Body of pancreas (tissue), 4 donors: ENCODE measurements around the gene CCDC3. TPM values are rescaled to one million over a fixed set of nuclear protein-coding genes. Genes with fewer than 3 reads are reported as not detected.

ENCODE experiments used
- ATAC-seq: fragments of 150-250 bp; one replicate; pipeline ENCODE4 v1.9.1; 2016
- DNase-seq, 4 donors: peaks; one replicate each; pipeline ENCODE4 v3.0.0-alpha.2; 2019
- H3K27ac ChIP-seq, 4 donors: fragments of 200-600 bp; sonication (generic); 1 replicate in 3 of 4; 2 replicates in 1 of 4; pipeline versions ENCODE4 v1.5.1 to v1.6.1; 2016 to 2019; ENCODE audit warnings: mild to moderate bottlenecking in 1 of 4, mixed read lengths in 1 of 4, moderate library complexity in 1 of 4
- H3K27me3 ChIP-seq, 2 donors: fragments of 200-600 bp; sonication (generic); one replicate each; pipeline ENCODE4 v1.6.0; 2016; ENCODE audit warnings: mild to moderate bottlenecking in 1 of 2
- H3K36me3 ChIP-seq, 2 donors: fragments of 200-600 bp; sonication (generic); replicated peaks in 1 of 2; 2 replicates each; pipeline ENCODE4 v1.5.1; 2016; ENCODE audit warnings: low read depth in 2 of 2; ENCODE audit not compliant: insufficient read depth in 1 of 2
- H3K4me1 ChIP-seq: fragments of 200-600 bp; sonication (generic); one replicate; pipeline ENCODE4 v1.6.0; 2016
- H3K4me3 ChIP-seq, 2 donors: fragments of 200-600 bp; sonication (generic); 1 replicate in 1 of 2; 2 replicates in 1 of 2; pipeline ENCODE4 v1.5.1; 2016 to 2019
- H3K9me3 ChIP-seq, 3 donors: fragments of 200-600 bp; sonication (generic); 1 replicate in 2 of 3; 2 replicates in 1 of 3; pipeline ENCODE4 v1.5.1; 2016
- CTCF ChIP-seq, 7 experiments: fragments of 450-650 bp in 4 of 7; fragments of 200-600 bp in 3 of 7; sonication (generic) in 3 of 7; IDR thresholded peaks; one replicate each; pipeline ENCODE4 v1.5.1; 2016 to 2019; ENCODE audit warnings: antibody characterized with exemption in 7 of 7
- POLR2A ChIP-seq, 3 donors: fragments of 450-650 bp; IDR thresholded peaks; one replicate each; pipeline ENCODE4 v1.6.1; 2016; ENCODE audit warnings: antibody characterized with exemption in 3 of 3, mild to moderate bottlenecking in 2 of 3
- WGBS, 2 donors: methylation state at CpG; one replicate each; pipeline ENCODE4 v1.1.5; 2017; 5-methylcytosine and 5-hydroxymethylcytosine counted together
- intact Hi-C: fragments of 100-400 bp; cut with DNase I; formaldehyde crosslinking; loops from one replicate; pipeline ENCODE4 v1.15.1; 2023
- total RNA-seq, 2 donors: library from RNA; depleted of rRNA; stranded (reverse); fragments of >200 nt; gene quantifications; one replicate each; pipeline ENCODE4 v1.1.0, GENCODE V29; 2016

The CCDC3 gene
- total RNA-seq, 2 donors from 2014 or later, result 2.1 to 17.1 TPM

- DNase-seq, result no peak
- 76 to 78% methylated on average over 4 of the region's 4 CpGs for WGBS, 2 donors
- no peak for ATAC-seq
- Histone ChIP-seq H3K4me3 (no peak overlapping the region), H3K27ac (no peak overlapping the region), H3K27me3 (no peaks in the 10 kb centered on the region), H3K9me3 (no peaks in the 10 kb centered on the region), H3K4me1 (no peaks in the 10 kb centered on the region), H3K36me3 (no peaks in the 10 kb centered on the region)
- intact Hi-C loops, result no loop called here
- TF ChIP-seq CTCF (IDR thresholded peaks at IDR 0.05) (no peak), POLR2A (IDR thresholded peaks at IDR 0.05) (no peak)
Observed at GRCh38 chr10:12981570-12981969, 19.9 kb downstream of the CCDC3 start.

GRCh38 chr10:12980713-12981306 is 20.7 kb downstream of the CCDC3 start:
- ATAC-seq (no peak), DNase-seq (no peak)
- 68 to 79% methylated on average over 6 of the region's 6 CpGs for WGBS, 2 donors
- no peak overlapping the region for H3K4me3 ChIP-seq
- no peaks in the 10 kb centered on the region for H3K27me3 ChIP-seq
- H3K27ac ChIP-seq, result no peak overlapping the region
- H3K9me3 ChIP-seq, result no peaks in the 10 kb centered on the region
- intact Hi-C loops, result no loop called here
- no peaks in the 10 kb centered on the region for H3K4me1 ChIP-seq
- H3K36me3 ChIP-seq, result no peaks in the 10 kb centered on the region
- TF ChIP-seq POLR2A (IDR thresholded peaks at IDR 0.05) (no peak), CTCF (IDR thresholded peaks at IDR 0.05) (no peak)

GRCh38 chr10:12980102-12980661 is 21.3 kb downstream of the CCDC3 start:
- Histone ChIP-seq H3K9me3 (no peaks in the 10 kb centered on the region), H3K4me3 (no peak overlapping the region), H3K27me3 (no peaks in the 10 kb centered on the region), H3K36me3 (no peaks in the 10 kb centered on the region), H3K4me1 (no peaks in the 10 kb centered on the region), H3K27ac (no peak overlapping the region)
- DNase-seq (no peak), ATAC-seq (no peak)
- TF ChIP-seq POLR2A (IDR thresholded peaks at IDR 0.05), result no peak
- TF ChIP-seq CTCF (IDR thresholded peaks at IDR 0.05), result no peak
- WGBS, 2 donors, result 25 to 28% methylated on average over 7 of the region's 7 CpGs
- intact Hi-C loops, result no loop called here

GRCh38 chr10:12978891-12979290 is 22.6 kb downstream of the CCDC3 start:
- Histone ChIP-seq H3K9me3 (no peaks in the 10 kb centered on the region), H3K4me1 (no peaks in the 10 kb centered on the region), H3K4me3 (no peak overlapping the region), H3K36me3 (no peaks in the 10 kb centered on the region), H3K27ac (no peak overlapping the region), H3K27me3 (no peaks in the 10 kb centered on the region)
- ATAC-seq (no peak), DNase-seq (no peak)
- TF ChIP-seq POLR2A (IDR thresholded peaks at IDR 0.05) (no peak), CTCF (IDR thresholded peaks at IDR 0.05) (no peak)
- 73 to 80% methylated on average over 4 of the region's 4 CpGs for WGBS, 2 donors
- intact Hi-C loops, result no loop called here

- H3K27ac ChIP-seq, result no peak overlapping the region
- H3K36me3 ChIP-seq, result no peaks in the 10 kb centered on the region
- no peaks in the 10 kb centered on the region for H3K27me3 ChIP-seq
- TF ChIP-seq POLR2A (IDR thresholded peaks at IDR 0.05) (no peak), CTCF (IDR thresholded peaks at IDR 0.05) (no peak)
- H3K4me1 ChIP-seq, result no peaks in the 10 kb centered on the region
- no peak overlapping the region for H3K4me3 ChIP-seq
- no peak for ATAC-seq
- 51 to 69% methylated on average over 5 of the region's 5 CpGs for WGBS, 2 donors
- intact Hi-C loops, result no loop called here
- DNase-seq, result no peak
- no peaks in the 10 kb centered on the region for H3K9me3 ChIP-seq
Observed at GRCh38 chr10:12975906-12976305, 25.6 kb downstream of the CCDC3 start.
